Stimulated activated CD8-positive, alpha-beta memory T cell treated with anti-CD3 and anti-CD28 coated beads, Interleukin-4, amount 100 ng/mL, for 1 hour (primary cell): ENCODE results near the gene DNAH14.
"Not testable (repeated sequence)": the region's sequence is repeated elsewhere in the genome, so short reads cannot be mapped to it uniquely, and the experiment has no call there.

Experiments
- DNase-seq, 2 donors: peaks; one replicate each; pipeline ENCODE4 v3.0.0-alpha.2; 2020; ENCODE audit warnings: low read depth in 2 of 2, low spot score in 1 of 2

The DNAH14 gene

DNA sequence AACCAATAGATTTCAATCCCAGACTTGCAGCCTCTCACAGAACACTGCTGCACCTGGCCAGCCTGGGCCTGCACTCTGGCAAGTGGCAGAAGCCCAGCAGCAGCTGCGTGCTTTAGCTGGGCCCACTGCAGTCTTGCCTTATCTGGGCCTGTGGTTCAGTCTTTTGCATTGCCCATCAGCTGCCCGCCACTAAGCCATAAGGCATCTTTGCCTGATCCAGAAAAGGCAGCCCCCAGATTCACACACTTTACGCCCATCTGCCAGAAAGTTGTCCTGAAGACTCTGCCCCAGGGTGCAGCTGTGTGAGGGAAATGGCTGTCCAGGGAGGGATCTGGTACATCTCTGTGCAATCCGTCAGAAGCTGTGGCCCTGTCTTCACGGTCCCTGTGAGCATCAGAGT lies 217.0 kb downstream of the DNAH14 start:
- DNase-seq, result no peak

DNA sequence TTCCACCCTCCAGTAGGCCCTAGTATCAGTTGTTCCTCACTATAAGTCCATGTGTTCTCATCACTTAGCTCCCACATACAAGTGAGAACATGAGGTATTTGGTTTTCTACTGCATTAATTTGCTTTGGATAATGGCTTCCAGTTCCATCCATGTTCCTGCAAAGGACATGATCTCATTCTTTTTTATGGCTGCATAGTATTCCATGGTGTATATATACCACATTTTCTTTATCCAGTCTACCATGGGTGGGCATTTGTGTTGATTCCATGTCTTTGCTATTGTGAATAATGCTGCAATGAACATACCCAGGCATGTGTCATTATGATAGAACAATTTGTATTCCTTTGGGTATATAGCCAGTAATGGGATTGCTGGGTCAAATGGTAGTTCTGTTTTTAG lies 218.3 kb downstream of the DNAH14 start:
- not testable (repeated sequence) for DNase-seq

DNA sequence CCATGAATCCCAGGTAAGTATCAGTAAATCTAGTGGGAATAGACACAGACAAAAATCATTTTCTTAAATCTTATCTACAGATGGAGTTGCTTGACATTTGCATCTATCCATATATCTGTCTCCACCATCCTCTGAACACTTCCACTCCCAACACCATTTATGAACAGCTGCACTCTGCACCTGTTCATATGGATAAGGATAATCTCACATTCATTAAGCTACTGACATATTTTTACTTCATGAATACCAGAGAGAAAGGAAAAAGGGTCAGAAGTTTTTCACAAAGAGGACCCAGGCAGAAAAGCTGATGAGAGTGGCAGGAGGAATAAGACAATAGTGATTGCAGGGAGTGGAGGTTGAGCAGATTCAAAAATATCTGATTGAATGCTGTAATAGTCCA lies 222.6 kb downstream of the DNAH14 start:
- no peak for DNase-seq

- DNase-seq, result no peak
Observed at GRCh38 chr1:225155555-225155954, 226.1 kb downstream of the DNAH14 start.

DNA sequence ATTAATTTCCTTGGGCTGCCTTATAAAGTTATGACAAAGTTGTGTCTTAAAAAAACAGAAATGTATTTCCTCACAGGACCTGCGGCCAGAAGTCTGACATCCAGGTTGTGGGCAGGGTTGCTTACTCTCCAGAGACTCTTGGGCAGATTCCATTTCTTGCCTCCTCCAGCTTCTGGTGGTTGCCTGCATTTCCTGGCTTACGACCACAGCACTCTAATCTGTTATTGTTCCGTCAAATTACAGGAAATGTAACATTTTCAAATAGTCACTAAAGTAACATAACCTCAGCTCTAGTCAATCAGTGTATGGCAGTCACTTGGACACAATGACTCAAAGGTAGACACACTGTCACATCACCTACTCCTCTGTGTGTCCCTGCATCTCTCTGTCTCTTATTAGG lies 226.8 kb downstream of the DNAH14 start:
- DNase-seq, result no peak

DNA sequence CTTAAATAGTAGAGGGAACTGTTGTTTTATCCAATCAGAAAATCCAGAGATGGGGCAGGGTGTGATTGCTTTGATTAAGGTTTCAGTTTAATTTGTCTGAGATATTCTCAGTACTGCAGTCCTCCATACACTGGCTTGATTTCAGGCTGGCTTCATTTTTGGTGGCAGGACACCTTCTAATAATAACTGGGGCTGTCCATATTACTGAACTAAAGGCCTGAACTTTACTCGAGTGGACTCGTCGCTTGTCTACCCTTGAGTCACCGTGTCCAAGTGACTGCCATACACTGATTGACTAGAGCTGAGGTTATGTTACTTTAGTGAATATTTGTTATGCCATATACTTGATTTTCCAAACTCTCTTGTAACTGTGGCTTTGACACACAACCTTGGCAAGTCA lies 228.8 kb downstream of the DNAH14 start:
- no peak for DNase-seq

DNA sequence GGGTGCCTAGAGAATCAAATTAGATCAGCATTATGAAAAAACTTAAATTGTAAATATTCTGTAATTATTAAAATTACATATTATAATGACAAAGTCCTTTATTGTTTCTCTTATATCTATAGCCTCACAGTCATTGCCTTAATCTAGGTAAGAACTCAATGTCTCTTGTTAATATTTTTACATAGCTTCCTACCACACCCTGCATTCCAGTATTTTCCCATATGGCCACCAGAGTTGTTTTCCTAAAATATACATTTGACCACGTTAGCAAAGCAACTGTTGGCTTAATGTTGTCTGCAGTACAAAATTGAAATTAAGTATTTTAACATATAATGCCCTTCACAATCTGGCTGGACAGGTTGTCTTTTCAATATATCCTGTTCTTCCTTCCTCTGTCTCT lies 230.3 kb downstream of the DNAH14 start:
- no peak for DNase-seq

DNA sequence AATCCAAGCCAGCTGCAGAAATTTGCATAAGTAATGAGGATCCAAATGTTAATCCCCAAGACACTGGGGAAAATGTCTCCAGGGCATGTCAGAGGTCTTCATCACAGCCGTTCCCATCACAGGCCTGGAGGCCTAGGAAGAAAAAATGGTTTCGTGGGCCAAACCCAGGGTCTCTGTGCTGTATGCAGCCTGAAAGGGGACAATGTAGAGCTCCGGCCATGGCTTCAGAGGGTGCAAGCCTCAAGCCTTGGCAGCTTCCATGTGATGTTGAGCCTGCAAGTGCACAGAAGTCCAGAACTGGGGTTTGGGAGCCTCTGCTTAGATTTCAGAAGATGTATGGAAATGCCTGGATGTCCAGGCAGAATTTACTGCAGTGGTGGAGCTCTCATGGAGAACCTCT lies 247.9 kb downstream of the DNAH14 start:
- DNase-seq, result not testable (repeated sequence)

DNA sequence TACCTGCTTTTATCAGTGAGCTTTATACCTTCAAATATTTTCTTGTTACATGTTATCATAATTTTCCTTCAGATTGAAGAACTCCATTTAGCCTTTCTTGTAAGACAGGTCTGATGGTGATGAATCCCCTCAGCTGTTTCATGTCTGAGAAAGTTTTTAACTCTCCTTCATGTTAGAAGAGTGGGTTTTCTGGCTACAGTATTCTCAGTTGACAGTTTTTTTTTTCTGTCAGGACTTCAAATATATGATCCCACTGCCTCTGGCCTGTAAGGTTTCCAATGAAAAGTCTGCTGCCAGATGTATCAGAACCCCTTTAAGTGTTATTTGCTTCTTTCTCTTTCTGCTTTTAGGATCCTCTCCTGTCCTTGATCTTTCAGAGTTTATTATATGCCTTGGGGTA lies 250.2 kb downstream of the DNAH14 start:
- DNase-seq, result no peak

DNA sequence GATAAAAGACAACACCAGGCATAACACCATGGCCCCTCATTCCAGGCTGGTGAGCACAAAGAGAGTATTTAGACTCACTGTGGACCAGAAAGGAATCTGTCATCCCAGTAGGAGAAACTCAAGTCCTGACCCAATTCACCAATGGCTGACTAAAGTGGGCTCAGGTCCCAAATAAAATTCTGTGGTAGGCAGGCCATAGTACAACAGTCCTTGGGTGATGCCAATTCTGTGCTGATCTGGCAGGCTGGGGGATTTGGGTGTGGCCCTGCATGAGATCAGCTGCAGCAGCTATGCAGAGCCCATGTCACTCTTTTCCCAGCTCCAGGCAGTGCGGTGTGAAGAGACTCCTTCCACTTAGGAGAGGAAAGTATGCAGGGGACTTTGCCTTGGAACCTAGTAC lies 253.2 kb downstream of the DNAH14 start:
- DNase-seq, result no peak

DNA sequence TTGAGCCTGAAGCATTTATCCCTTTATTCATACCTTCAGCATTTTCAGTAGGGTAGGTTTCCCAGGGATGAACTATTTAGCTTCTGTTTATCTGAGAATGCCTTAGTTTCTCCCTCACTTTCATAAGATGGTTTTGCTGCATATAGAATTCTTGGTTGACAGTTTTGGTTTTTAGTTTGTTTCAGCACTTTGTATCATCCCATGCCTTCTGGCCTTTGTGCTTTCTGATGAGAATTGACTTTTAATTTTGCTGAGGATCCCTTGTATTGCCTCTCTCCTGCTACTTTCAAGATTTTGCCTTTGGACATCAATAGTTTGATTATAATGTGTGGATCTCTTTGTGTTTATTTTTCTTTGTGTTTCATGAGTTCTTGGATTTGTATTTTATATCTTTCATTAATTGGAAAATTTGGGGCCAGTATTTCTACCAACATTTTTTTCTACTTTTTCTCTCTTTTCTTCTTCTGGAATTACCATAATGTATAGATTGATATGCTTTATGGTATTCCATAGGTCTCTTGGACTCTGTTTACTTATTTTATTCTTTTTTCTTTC lies 261.8 kb downstream of the DNAH14 start:
- DNase-seq, result no peak

DNA sequence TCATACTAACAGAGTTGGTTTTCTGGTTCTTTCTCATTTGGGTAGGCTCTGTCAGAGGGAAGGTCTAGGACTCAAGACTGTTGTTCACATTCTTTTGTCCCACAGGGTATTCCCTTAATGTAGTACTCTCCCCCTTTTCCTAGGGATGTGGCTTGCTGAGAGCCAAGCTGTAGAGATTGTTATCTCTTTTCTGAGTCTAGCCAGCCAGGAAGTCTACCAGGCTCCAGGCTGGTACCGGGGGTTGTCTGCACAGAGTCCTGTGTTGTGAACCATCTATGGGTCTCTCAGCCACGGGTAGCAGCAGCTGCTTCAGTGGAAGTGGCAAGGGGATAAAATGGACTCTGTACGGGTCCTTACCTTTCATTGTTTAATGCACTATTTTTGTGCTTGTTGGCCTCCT lies 272.0 kb downstream of the DNAH14 start:
- DNase-seq, result no peak

DNA sequence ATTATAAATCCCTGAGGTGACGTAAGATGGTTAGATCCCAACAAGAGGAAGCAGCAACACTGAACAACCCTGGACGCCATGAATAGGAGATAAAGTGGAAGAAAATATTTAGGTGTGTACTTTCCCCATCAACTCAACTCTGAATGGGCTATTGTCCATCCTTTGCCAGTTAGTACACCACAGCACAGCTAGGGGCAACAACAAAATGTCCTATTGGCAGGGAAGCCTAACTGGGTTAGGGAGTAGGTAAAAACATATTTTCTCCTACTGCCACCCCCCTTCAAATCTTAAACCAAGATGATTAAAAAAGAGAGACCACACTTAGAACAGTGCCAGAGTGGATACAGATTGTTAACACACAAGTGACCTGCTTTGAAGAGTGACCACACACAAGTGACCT lies 278.3 kb downstream of the DNAH14 start:
- no peak for DNase-seq

GRCh38 chr1:225209153-225209552 lies 279.7 kb downstream of the DNAH14 start:
- DNase-seq, result no peak

DNA sequence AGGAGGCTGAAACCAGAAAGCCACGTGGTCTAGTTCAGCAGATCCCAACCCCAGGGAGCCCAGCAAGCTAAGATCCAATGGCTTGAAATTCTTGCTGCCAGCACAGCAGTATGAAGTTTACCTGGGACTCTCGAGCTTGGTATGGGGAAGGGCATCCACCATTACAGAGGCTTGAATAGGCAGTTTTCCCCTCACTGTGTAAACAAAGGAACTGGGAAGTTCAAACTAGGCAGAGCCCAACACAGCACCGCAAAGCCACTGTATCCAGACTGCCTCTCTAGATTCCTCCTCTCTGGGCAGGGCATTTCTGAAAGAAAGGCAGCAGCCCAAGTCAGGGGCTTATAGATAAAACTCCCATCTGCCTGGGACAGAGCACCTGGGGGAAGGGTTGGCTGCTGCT lies 280.7 kb downstream of the DNAH14 start:
- not testable (repeated sequence) for DNase-seq

DNA sequence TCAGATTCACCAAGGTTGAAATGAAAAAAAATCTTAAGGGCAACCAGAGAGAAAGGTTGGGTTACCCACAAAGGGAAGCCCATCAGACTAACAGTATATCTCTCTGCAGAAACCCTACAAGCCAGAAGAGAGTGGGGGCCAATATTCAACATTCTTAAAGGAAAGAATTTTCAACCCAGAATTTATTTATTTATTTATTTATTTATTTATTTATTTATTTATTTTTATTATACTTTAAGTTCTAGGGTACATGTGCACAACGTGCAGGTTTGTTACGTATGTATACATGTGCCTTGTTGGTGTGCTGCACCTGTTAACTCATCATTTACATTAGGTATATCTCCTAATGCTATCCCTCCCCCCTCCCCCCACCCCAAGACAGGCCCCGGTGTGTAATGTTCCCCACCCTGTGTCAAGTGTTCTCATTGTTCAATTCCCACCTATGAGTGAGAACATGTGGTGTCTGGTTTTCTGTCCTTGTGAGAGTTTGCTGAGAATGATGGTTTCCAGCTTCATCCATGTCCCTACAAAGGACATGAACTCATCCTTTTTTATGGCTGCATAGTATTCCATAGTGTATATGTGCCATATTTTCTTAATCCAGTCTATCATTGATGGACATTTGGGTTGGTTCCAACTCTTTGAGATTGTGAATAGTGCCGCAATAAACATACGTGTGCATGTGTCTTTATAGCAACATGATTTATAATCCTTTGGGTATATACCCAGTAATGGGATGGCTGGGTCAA lies 282.4 kb downstream of the DNAH14 start:
- DNase-seq, result not testable (repeated sequence)

GRCh38 chr1:225224287-225224686 lies 294.8 kb downstream of the DNAH14 start:
- DNase-seq, result no peak

- no peak for DNase-seq
Observed at GRCh38 chr1:225225681-225226080, 296.2 kb downstream of the DNAH14 start.

DNA sequence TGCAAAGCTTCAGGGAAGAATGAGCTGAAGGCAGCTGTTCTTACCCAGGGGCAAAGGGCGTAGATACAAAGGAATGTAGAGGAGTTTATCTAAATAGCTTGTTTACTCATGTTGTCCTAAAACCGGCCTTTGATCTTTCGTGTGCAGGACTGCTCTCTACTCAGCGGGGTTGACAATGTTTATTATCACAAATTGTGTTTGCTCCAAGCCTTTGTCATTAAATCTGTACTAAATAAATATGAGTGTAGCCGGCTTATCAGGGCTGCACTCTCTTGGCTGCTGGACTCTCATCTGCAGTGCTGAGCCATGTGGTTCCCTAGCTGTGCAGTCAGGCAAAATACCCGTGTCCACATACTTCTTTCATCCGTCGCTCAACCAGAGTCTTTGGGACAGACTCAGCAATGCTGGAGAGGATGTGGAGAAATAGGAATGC lies 299.4 kb downstream of the DNAH14 start:
- DNase-seq, result no peak

DNA sequence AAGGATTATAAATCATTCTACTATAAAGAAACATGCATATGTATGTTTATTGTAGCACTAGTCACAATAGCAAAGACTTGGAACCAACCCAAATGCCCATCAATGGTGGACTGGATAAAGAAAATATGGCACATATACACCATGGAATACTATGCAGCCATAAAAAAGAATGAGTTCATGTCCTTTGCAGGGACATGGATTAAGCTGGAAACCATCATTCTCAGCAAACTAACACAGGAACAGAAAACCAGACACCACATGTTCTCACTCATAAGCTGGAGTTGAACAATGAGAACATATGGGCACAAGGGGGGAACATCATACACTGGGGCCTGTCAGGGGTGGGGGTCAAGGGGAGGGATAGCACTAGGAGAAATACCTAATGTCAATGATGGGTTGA lies 300.0 kb downstream of the DNAH14 start:
- DNase-seq, result not testable (repeated sequence)

- no peak for DNase-seq
Observed at GRCh38 chr1:225230483-225230882, 301.0 kb downstream of the DNAH14 start.

DNA sequence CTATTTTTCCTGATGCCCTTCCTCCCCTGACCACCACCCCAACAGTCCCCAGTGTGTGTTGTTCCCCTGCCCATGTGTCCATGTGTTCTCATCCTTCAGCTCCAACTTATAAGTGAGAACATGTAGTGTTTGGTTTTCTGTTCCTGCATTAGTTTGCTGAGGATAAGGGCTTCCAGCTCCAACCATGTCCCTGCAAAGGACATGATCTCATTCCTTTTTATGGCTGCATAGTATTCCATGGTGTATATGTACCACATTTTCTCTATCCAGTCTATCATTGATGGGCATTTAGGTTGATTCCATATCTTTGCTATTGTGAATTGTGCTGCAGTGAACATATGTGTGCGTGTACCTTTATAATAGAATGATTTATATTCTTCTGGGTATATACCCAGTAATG lies 303.5 kb downstream of the DNAH14 start:
- not testable (repeated sequence) for DNase-seq

DNA sequence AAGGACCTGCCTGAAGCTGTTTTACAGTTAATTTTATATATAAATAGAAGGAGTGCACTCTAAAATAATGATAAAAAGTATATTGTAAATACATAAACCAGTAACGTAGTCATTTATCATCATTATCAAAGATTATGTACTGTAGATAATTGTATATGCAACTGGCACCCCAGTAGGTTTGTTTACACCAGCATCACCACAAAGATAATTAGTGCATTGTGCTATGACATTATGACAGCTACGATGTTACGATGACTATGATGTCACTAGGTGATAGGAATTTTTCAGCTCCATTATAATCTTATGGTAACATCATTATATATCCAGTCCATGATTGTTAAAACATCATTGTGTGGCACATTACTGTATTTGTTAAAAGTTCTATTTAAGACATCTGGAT lies 313.1 kb downstream of the DNAH14 start:
- no peak for DNase-seq
